Testis (tissue), 2 donors: Measurements from ENCODE around the gene MEIOB.

Experiments used
- POLR2A ChIP-seq: fragments of 450-650 bp; IDR thresholded peaks from one replicate; pipeline ENCODE4 v1.6.1; 2017; ENCODE audit warnings: antibody characterized with exemption, mild to moderate bottlenecking, moderate library complexity
- TF ChIP-seq, protein P1 (sequence below), 3 experiments: fragments of 450-650 bp in 2 of 3; fragments of 200-600 bp in 1 of 3; sonication (generic) in 1 of 3; IDR thresholded peaks; one replicate each; pipeline ENCODE4 v1.5.1; 2016 to 2019; ENCODE audit warnings: antibody characterized with exemption in 3 of 3, mild to moderate bottlenecking in 2 of 3, moderate library complexity in 1 of 3

DNA sequence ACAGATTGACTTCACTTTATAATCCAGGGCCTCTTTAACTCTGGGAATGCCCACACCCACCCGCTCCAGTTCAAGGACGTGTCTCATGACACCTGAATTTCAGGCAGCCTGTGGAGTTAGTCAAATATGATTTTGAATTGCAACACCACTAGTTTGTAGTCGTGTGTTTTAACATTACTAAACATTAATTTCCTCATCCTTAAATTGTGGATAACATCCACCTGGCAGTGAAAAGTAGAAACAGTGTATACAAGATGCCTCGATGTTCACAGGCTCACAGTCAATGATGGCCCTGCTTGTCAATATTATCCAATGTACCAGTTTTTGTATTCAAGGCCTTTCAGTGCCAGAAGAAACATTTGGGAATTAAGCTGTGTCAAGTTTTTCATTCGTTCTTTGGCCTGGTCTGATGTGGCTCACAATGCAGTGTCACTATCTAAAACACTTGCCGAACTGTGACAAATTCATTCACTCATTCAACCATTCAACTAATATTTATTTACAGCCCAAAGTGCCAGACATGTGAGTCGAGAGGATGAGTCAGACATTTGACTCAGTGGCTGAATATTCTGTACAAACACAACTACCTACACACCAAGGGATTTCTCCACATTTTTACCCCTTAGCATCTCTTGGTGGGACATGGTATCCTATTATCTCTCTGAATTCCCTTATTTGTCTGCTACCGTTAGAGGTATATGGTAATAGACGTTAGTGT, 1.4 kb downstream of the MEIOB start:
- TF ChIP-seq, protein P1, sequence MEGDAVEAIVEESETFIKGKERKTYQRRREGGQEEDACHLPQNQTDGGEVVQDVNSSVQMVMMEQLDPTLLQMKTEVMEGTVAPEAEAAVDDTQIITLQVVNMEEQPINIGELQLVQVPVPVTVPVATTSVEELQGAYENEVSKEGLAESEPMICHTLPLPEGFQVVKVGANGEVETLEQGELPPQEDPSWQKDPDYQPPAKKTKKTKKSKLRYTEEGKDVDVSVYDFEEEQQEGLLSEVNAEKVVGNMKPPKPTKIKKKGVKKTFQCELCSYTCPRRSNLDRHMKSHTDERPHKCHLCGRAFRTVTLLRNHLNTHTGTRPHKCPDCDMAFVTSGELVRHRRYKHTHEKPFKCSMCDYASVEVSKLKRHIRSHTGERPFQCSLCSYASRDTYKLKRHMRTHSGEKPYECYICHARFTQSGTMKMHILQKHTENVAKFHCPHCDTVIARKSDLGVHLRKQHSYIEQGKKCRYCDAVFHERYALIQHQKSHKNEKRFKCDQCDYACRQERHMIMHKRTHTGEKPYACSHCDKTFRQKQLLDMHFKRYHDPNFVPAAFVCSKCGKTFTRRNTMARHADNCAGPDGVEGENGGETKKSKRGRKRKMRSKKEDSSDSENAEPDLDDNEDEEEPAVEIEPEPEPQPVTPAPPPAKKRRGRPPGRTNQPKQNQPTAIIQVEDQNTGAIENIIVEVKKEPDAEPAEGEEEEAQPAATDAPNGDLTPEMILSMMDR (IDR thresholded peaks at IDR 0.05) = no peak
- TF ChIP-seq POLR2A = no peak
